ENCODE data around the gene C2CD5. TPM values are rescaled to one million over a fixed set of nuclear protein-coding genes. Genes with fewer than 3 reads are reported as not detected.
"Not testable (repeated sequence)": the region's sequence is repeated elsewhere in the genome, so short reads cannot be mapped to it uniquely, and the experiment has no call there.

The C2CD5 gene
- total RNA-seq, 2 experiments from 2014 or later = 25.4 to 27.9 TPM

- POLR2A ChIA-PET = no interaction called here
- CTCF ChIA-PET = no interaction called here
Observed at GRCh38 chr12:22536971-22537544, 7.3 kb downstream of the C2CD5 start.

- POLR2A ChIA-PET = no interaction called here
- CTCF ChIA-PET = no interaction called here
Observed at GRCh38 chr12:22536346-22536945, 7.9 kb downstream of the C2CD5 start.

GRCh38 chr12:22535478-22535877, 8.9 kb downstream of the C2CD5 start:
- POLR2A ChIA-PET = no interaction called here
- CTCF ChIA-PET = no interaction called here

- CTCF ChIA-PET = no interaction called here
- POLR2A ChIA-PET = no interaction called here
Observed at GRCh38 chr12:22535038-22535437, 9.3 kb downstream of the C2CD5 start.

GRCh38 chr12:22533155-22533554, 11.2 kb downstream of the C2CD5 start:
- CTCF ChIA-PET = no interaction called here
- POLR2A ChIA-PET = no interaction called here

GRCh38 chr12:22532317-22532716, 12.0 kb downstream of the C2CD5 start:
- CTCF ChIA-PET = no interaction called here
- POLR2A ChIA-PET = interaction anchor here (0.6 kb wide), 1 partner anchor 92 kb away, joined by 3 read pairs; the partner anchor contains the start of gene ETNK1

GRCh38 chr12:22531205-22531604, 13.1 kb downstream of the C2CD5 start:
- POLR2A ChIA-PET = no interaction called here
- CTCF ChIA-PET = interaction anchor here (0.6 to 1.7 kb wide), 2 partner anchors 13 to 1093 kb away, joined by 4 to 5 read pairs; partner anchors contain the start of gene C2CD5

- ChIA-PET POLR2A (interaction anchor here (0.6 kb wide), 1 partner anchor 14 kb away, joined by 4 read pairs; no protein-coding TSS in a partner anchor), CTCF (interaction anchor here (0.6 to 1.7 kb wide), 5 partner anchors 13 to 117 kb away, joined by 3 to 5 read pairs (median 3); partner anchors contain the start of gene C2CD5)
Observed at GRCh38 chr12:22529281-22530060, 14.9 kb downstream of the C2CD5 start.

- CTCF ChIA-PET = no interaction called here
Observed at GRCh38 chr12:22527999-22528398, 16.3 kb downstream of the C2CD5 start.

GRCh38 chr12:22526836-22527235, 17.5 kb downstream of the C2CD5 start:
- ChIA-PET POLR2A (no interaction called here), CTCF (no interaction called here)

More at GRCh38 chr12:22527999-22528398, 16.3 kb downstream of the C2CD5 start:
- POLR2A ChIA-PET = no interaction called here

GRCh38 chr12:22525426-22525825, 18.9 kb downstream of the C2CD5 start:
- CTCF ChIA-PET = no interaction called here
- POLR2A ChIA-PET = no interaction called here

- ChIA-PET POLR2A (no interaction called here), CTCF (no interaction called here)
Observed at GRCh38 chr12:22518998-22519397, 25.3 kb downstream of the C2CD5 start.

GRCh38 chr12:22518060-22518719, 26.2 kb downstream of the C2CD5 start:
- ChIA-PET POLR2A (no interaction called here), CTCF (no interaction called here)

- ChIA-PET CTCF (no interaction called here), POLR2A (no interaction called here)
Observed at GRCh38 chr12:22514875-22515274, 29.5 kb downstream of the C2CD5 start.

GRCh38 chr12:22505826-22506225, 38.5 kb downstream of the C2CD5 start:
- ChIA-PET POLR2A (no interaction called here), CTCF (no interaction called here)

GRCh38 chr12:22500100-22500499, 44.2 kb downstream of the C2CD5 start:
- ChIA-PET POLR2A (no interaction called here), CTCF (no interaction called here)

- ChIA-PET POLR2A (no interaction called here), CTCF (no interaction called here)
Observed at GRCh38 chr12:22499445-22499844, 44.9 kb downstream of the C2CD5 start.

GRCh38 chr12:22494319-22494718, 50.0 kb downstream of the C2CD5 start:
- CTCF ChIA-PET = no interaction called here
- POLR2A ChIA-PET = no interaction called here

GRCh38 chr12:22491034-22491433, 53.3 kb downstream of the C2CD5 start:
- POLR2A ChIA-PET = no interaction called here
- CTCF ChIA-PET = no interaction called here

GRCh38 chr12:22488478-22488877, 55.9 kb downstream of the C2CD5 start:
- POLR2A ChIA-PET = no interaction called here
- CTCF ChIA-PET = no interaction called here

- CTCF ChIA-PET, POLR2A ChIA-PET: not testable (repeated sequence)
Observed at GRCh38 chr12:22487683-22488082, 56.7 kb downstream of the C2CD5 start.

All from activated CD8-positive, alpha-beta memory T cell treated with anti-CD3 and anti-CD28 coated beads for 36 hours (primary cell).